ENCODE measurements around the gene IGSF9B. TPM values are rescaled to one million over a fixed set of nuclear protein-coding genes. Genes with fewer than 3 reads are reported as not detected.
"Not testable (repeated sequence)": the region's sequence is repeated elsewhere in the genome, so short reads cannot be mapped to it uniquely, and the experiment has no call there.

IGSF9B gene, protein sequence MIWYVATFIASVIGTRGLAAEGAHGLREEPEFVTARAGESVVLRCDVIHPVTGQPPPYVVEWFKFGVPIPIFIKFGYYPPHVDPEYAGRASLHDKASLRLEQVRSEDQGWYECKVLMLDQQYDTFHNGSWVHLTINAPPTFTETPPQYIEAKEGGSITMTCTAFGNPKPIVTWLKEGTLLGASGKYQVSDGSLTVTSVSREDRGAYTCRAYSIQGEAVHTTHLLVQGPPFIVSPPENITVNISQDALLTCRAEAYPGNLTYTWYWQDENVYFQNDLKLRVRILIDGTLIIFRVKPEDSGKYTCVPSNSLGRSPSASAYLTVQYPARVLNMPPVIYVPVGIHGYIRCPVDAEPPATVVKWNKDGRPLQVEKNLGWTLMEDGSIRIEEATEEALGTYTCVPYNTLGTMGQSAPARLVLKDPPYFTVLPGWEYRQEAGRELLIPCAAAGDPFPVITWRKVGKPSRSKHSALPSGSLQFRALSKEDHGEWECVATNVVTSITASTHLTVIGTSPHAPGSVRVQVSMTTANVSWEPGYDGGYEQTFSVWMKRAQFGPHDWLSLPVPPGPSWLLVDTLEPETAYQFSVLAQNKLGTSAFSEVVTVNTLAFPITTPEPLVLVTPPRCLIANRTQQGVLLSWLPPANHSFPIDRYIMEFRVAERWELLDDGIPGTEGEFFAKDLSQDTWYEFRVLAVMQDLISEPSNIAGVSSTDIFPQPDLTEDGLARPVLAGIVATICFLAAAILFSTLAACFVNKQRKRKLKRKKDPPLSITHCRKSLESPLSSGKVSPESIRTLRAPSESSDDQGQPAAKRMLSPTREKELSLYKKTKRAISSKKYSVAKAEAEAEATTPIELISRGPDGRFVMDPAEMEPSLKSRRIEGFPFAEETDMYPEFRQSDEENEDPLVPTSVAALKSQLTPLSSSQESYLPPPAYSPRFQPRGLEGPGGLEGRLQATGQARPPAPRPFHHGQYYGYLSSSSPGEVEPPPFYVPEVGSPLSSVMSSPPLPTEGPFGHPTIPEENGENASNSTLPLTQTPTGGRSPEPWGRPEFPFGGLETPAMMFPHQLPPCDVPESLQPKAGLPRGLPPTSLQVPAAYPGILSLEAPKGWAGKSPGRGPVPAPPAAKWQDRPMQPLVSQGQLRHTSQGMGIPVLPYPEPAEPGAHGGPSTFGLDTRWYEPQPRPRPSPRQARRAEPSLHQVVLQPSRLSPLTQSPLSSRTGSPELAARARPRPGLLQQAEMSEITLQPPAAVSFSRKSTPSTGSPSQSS (N-terminal part only)
- 1 to 10 TPM; 2.3 to 4.4 TPM for total RNA-seq
- long read RNA-seq, partial matches to known transcripts = 0 of 1 reads
- long read RNA-seq, other reads (novel, unspliced or antisense) = 1 of 1 reads

GRCh38 chr11:133956650-133957633, at the start of gene IGSF9B:
IGSF9B (minus strand) TSS chr11:133956968; CDS start chr11:133956754, 214 bp downstream.
- ATAC-seq = peak; percentile 100
- DNase-seq = peak; percentile 80 to 90
- intact Hi-C loops (cut with DNase I, micrococcal nuclease) = no loop called here

DNA sequence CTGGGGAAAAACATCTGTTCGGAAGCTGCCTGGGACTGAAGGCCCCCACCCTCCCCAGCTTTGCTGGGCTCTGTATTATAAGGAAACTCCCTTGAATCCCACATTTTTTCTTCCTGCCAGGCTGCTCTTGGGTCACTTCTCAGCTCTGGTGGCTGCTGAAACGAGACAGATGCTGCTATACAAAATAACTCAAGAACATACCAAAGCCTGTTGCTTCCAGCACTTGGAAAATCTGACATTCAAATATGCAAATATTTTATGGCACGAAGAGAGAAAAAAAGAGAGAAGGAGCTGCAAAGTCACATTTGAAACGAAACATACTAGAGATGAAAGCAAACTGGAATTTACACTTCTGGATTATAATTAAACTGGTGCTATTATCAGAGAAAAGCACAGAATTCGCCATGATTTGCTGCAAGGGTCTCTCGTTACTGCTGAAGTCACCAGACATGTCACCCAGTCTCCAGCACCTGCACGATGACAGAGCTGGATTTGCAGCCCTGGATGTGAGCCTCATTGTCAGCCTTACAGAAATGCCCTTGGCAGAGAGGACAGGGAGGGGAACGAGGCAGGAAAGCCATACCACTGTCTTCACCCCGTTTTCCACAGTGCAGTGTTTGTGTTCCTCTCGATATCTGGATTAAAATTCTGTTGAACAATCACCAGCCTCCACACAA, 47.9 kb upstream of the IGSF9B start:
- ATAC-seq (no peak), DNase-seq (no peak)
- intact Hi-C loops (cut with DNase I, micrococcal nuclease) = no loop called here

DNA sequence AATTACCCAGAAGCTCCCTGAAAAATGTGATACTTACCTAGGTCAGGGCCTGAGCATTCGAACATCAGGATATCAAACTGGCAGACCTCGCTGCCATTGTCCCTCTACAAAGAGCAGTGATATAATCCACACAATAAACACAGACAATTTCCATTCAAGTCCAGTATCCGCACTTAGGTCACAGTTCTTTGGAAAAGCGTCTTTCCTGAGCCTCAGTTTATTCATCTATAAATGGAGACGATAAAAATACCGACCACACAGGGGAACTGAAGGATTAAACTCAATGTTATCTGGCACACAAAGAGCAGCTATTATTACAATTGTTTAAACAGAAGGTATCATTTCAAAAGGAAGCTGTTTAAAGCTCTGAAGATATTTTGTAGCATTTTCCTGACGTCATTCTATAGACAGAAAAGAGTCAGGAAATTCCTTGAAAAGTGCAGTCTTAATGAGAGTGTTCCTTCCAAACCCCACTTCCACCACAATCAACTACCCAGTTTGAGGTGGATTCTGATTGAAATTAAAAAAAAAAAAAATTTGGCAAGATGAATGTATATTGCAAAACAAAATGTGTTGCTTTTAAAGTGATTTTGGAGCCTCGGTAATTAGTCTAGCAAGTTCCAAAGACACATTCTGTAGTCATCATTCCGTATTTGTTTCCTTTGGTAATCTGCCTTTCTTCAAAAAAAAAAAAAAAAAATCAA, 47.2 kb upstream of the IGSF9B start:
- intact Hi-C loops (cut with DNase I, micrococcal nuclease) = no loop called here
- ATAC-seq = no peak

DNA sequence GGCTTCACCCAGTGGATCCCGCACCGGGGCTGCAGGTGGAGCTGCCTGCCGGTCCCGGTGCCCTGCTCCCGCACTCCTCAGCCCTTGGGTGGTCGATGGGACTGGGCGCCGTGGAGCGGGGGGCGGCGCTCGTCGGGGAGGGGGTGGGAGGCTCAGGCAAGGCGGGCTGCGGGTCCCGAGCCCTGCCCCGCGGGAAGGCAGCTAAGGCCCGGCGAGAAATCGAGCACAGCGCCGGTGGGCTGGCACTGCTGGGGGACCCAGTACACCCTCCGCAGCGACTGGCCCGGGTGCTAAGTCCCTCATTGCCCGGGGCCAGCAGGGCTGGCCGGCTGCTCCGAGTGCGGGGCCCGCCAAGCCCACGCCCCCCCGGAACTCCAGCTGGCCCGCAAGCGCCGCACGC, 46.1 kb upstream of the IGSF9B start:
- ATAC-seq; DNase-seq; intact Hi-C loops (cut with DNase I, micrococcal nuclease): not testable (repeated sequence)

More for the DNA sequence above, 47.2 kb upstream of the IGSF9B start:
- DNase-seq = no peak

GRCh38 chr11:134002338-134002737, 45.6 kb upstream of the IGSF9B start:
- intact Hi-C loops (cut with DNase I, micrococcal nuclease); ATAC-seq; DNase-seq: not testable (repeated sequence)

GRCh38 chr11:134001596-134001995, 44.8 kb upstream of the IGSF9B start:
- ATAC-seq (no peak), DNase-seq (no peak)
- intact Hi-C loops (cut with DNase I, micrococcal nuclease) = no loop called here

GRCh38 chr11:134001088-134001487, 44.3 kb upstream of the IGSF9B start:
- ATAC-seq (no peak), DNase-seq (no peak)
- intact Hi-C loops (cut with DNase I, micrococcal nuclease) = no loop called here

- DNase-seq = no peak
- no peak for ATAC-seq
- intact Hi-C loops (cut with DNase I, micrococcal nuclease) = no loop called here
Measured at GRCh38 chr11:133999355-133999754, 42.6 kb upstream of the IGSF9B start.

- intact Hi-C loops (cut with DNase I, micrococcal nuclease) = no loop called here
- DNase-seq = no peak
- no peak for ATAC-seq
Measured at GRCh38 chr11:133997554-133997953, 40.8 kb upstream of the IGSF9B start.

DNA sequence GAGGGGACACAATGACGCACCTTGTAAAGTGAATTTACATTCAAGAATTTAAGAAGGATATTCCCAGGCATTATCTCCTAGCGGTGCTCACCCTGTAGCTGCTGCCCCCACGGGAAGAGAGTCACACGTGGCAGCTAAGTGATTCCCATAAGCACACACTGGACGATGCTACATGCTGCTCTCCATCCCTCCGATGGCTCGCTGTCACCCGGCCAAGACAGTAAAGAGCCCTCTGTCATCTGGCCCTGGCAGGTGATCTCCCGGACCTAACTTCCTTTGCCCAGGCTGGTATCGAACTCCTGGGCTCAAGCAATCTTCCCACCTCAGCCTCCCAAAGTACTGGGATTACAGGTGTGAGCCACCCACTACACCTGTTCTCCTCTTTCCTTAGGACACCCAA, 39.9 kb upstream of the IGSF9B start:
- ATAC-seq (no peak), DNase-seq (no peak)
- intact Hi-C loops (cut with DNase I, micrococcal nuclease) = no loop called here

GRCh38 chr11:133995066-133995465, 38.3 kb upstream of the IGSF9B start:
- intact Hi-C loops (cut with DNase I, micrococcal nuclease) = no loop called here
- DNase-seq (no peak), ATAC-seq (no peak)

DNA sequence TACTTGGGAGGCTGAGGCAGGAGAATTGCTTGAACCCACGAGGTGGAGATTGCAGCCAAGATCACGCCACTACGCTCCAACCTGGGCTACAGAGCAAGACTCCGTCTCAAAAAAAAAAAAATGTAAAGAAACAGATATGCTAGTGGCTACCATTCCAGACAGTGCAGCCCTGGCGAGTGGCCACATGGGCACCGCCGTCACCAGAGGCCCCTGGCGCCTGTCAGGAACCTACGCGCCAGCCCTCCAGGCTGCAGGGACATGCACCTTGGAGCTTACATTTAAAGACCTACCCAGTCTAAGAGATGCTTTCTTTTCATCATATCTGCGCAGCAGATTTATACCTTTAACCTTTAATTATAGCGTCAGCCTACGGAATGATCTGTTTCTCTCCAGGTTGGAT, 37.2 kb upstream of the IGSF9B start:
- intact Hi-C loops (cut with DNase I, micrococcal nuclease) = no loop called here
- DNase-seq = no peak

GRCh38 chr11:133993107-133993506, 36.3 kb upstream of the IGSF9B start:
- no peak for DNase-seq
- intact Hi-C loops (cut with DNase I, micrococcal nuclease) = no loop called here

More for the DNA sequence above, 37.2 kb upstream of the IGSF9B start:
- ATAC-seq = no peak

GRCh38 chr11:133992121-133992520, 35.4 kb upstream of the IGSF9B start:
- ATAC-seq (no peak), DNase-seq (no peak)
- intact Hi-C loops (cut with DNase I, micrococcal nuclease) = no loop called here

More at GRCh38 chr11:133993107-133993506, 36.3 kb upstream of the IGSF9B start:
- no peak for ATAC-seq

- no peak for DNase-seq
- intact Hi-C loops (cut with DNase I, micrococcal nuclease) = no loop called here
- ATAC-seq = no peak
Measured at GRCh38 chr11:133991101-133991500, 34.3 kb upstream of the IGSF9B start.

GRCh38 chr11:133990501-133990900, 33.7 kb upstream of the IGSF9B start:
- intact Hi-C loops (cut with DNase I, micrococcal nuclease) = no loop called here
- ATAC-seq (no peak), DNase-seq (no peak)

All from left colon (tissue), 2 donors.